GM19438 (cell line): ENCODE results near the gene GABRA5.

Experiments
- ATAC-seq: cut with Tn5 transposase; IDR thresholded peaks from one replicate; pipeline ENCODE4 v1.9.1; 2021; ENCODE audit warnings: low read depth; ENCODE audit not compliant: unreplicated experiment

Gene GABRA5

DNA sequence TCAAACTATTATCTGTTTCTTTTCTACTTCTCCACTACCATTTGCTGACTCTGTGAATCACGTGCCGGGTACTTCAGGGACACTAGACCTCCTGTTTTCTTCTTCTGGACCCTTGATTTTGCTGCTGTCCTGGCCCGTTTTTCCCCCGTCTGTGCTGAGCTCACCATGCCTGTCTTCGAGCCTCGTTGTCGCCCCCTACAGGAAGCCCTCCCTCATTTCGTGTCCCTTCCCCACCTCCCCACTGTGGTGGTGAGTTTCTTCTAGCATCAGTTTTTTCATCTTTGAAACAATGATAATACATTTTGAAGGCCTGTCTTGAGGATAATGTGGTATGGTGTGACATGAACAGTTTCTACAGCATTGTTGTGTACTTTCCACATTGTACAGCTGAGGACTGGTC is 117.0 kb downstream of the GABRA5 start:
- ATAC-seq, result no peak

DNA sequence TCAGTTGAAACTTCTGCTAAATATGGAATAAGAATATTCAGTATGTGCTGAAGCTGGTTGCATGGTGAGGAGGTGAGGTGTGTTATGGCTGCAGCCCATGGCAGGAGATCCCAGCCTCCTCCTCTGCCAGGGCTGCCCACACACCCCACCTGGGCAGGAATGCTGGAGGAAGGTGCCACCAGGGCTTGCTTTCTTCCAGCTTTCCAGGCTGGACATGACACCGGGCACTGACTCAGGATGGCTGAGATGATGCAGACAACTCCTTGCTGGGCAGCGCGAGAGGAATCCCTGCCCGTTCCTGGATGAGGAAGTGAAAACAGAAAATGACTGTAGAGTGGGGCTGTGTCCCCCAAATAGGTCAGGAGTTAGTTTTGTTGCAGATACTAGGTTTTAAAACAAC is 118.2 kb downstream of the GABRA5 start:
- no peak for ATAC-seq

DNA sequence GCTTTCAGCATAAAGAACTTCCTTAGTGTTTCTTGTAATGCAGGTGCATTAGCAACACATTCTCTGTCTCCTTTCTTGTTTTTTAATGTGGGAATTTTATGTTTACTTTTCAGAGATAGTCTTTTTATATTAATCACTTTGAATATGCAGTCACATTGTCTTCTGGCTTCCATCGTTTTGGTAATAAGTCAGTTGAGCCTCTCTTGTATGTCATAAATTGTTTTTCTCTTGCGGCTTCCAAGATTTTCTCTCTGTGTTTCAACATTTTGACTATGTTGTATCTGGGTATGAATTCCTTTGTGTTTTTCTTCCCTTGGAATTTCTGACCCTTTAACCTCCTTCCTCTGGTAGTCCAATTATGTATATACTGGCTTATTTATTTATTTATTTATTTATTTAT is 129.4 kb downstream of the GABRA5 start:
- ATAC-seq, result no peak
